ENCODE results near the gene STAT3.

DNA sequence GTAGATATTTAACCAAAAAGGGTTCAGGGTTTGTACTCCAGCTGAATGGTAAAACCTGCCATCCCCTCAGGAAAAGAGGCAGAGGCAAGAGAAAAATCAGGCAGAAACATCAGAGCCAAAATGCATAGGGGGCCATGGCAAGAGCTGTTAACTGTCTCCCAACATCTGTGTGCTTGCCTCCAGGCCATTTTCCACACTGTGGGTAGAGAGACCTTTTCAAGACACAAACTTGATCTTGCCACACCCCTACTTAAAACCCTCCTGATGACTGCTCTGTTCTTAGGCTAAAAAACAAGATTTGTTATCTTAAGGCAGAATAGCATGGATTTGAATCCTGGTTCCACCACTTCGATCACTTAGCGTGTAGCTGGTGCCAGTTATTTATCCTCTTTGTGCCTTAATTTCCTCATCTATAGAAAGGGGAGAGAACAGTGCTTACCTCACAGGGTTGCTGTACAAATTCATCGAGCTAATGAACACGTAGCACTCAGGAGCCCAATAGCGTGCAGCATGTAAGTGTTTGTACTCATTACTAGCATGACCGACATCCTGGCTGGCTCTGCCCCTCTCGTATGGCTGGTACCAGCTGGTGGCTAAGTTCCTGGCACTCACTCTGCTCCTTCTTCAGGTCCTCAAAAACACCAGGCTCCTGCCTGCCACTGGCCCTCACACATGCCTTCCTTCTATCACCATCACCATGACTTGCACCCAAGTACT lies 25.8 kb downstream of the STAT3 start:
- no peak for TF ChIP-seq ZNF565 (CRISPR knock-in tag; conservative IDR thresholded peaks at IDR 0.05; ENCODE audit: low read depth)
- no peak for TF ChIP-seq ZNF8 (CRISPR knock-in tag; IDR thresholded peaks at IDR 0.05)
- TF ChIP-seq, protein P1, sequence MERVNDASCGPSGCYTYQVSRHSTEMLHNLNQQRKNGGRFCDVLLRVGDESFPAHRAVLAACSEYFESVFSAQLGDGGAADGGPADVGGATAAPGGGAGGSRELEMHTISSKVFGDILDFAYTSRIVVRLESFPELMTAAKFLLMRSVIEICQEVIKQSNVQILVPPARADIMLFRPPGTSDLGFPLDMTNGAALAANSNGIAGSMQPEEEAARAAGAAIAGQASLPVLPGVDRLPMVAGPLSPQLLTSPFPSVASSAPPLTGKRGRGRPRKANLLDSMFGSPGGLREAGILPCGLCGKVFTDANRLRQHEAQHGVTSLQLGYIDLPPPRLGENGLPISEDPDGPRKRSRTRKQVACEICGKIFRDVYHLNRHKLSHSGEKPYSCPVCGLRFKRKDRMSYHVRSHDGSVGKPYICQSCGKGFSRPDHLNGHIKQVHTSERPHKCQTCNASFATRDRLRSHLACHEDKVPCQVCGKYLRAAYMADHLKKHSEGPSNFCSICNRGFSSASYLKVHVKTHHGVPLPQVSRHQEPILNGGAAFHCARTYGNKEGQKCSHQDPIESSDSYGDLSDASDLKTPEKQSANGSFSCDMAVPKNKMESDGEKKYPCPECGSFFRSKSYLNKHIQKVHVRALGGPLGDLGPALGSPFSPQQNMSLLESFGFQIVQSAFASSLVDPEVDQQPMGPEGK (CRISPR knock-in tag; IDR thresholded peaks at IDR 0.05; ENCODE audit: borderline replicate concordance) = no peak
- TF ChIP-seq ZFP30 (CRISPR knock-in tag; IDR thresholded peaks at IDR 0.05) = no peak
- no peak for TF ChIP-seq OSR1 (CRISPR knock-in tag; IDR thresholded peaks at IDR 0.05)
- no peak for TF ChIP-seq BACH2 (CRISPR knock-in tag; IDR thresholded peaks at IDR 0.05; ENCODE audit: borderline replicate concordance)

Measured in SK-N-SH treated with all-trans-retinoic acid at 6 μM for 48 hours (cell line).